ENCODE data around the gene PRXL2A. TPM values are rescaled to one million over a fixed set of nuclear protein-coding genes. Genes with fewer than 3 reads are reported as not detected.

Gene PRXL2A
- total and polyA plus RNA-seq, 2 experiments from 2014 or later: 31.8 to 51.7 TPM

DNA sequence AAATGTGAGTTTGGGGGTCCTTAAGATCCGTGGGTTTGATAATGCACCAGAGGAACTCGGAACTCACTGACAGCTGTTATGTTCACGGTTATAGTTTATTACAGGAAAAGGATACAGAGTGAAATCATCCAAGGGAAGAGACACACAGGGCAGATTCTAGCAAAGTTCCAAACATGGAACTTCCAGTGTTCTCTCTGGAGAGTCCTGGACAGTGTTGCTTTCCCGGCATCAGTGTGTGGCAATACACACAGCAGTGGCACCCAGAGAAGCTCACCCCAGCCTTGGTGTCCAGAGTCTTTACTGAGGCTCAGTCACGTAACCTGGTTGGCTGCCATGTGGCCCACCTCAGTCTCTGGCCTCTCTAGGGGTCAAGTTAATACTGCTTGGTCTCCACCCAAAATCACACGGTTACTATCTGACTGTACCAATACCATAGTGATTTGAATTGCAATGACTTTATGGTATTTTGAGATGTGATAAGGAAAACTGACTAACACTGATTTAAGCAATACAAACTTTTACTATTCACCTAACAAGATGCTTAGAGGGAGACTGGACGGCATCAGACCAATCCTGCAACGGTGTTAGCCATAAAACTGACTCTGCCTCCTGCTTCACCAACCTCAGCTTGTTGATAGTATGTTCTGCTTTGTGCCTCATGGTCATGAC is 8.1 kb upstream of the PRXL2A start:
- H3K36me3 ChIP-seq (ENCODE audit: insufficient read depth): no peaks in the 10 kb centered on the region
- no peak overlapping the region for H3K4me3 ChIP-seq
- no peak overlapping the region for H3K27ac Mint-ChIP-seq
- no peak for DNase-seq (ENCODE audit: low spot score)
- H3K79me2 ChIP-seq (replicated peaks; ENCODE audit: insufficient read depth): no peaks in the 10 kb centered on the region
- H3K4me1 Mint-ChIP-seq: no peaks in the 10 kb centered on the region; the same call in 2 of the 3 replicates
- no peaks in the 10 kb centered on the region for H3K27me3 ChIP-seq (ENCODE audit: insufficient read depth)
- no peaks in the 10 kb centered on the region for H3K36me3 Mint-ChIP-seq (ENCODE audit: low read depth)
- H3F3A ChIP-seq (replicated peaks; ENCODE audit: low read depth): no peaks in the 10 kb centered on the region
- no peaks in the 10 kb centered on the region for H4K20me1 ChIP-seq (replicated peaks; ENCODE audit: insufficient read depth)
- H3K27ac ChIP-seq (ENCODE audit: low read depth): no peak overlapping the region
- no peaks in the 10 kb centered on the region for H3K4me1 ChIP-seq (ENCODE audit: insufficient read depth)
- no peak overlapping the region for H2AFZ ChIP-seq
- TF ChIP-seq CREB1 (CRISPR knock-in tag; IDR thresholded peaks at IDR 0.05; ENCODE audit: low read depth) (no peak), POLR2AphosphoS5 (IDR thresholded peaks at IDR 0.05; ENCODE audit: low read depth) (no peak), STAT1 (IDR thresholded peaks at IDR 0.05; ENCODE audit: unreplicated experiment) (no peak), NANOG (IDR thresholded peaks at IDR 0.05; ENCODE audit: borderline replicate concordance) (no peak), ZNF331 (CRISPR knock-in tag; IDR thresholded peaks at IDR 0.05; ENCODE audit: low read depth) (no peak), ZNF114 (CRISPR knock-in tag; IDR thresholded peaks at IDR 0.05) (no peak), JUNB (IDR thresholded peaks at IDR 0.05; ENCODE audit: unreplicated experiment) (no peak), EZH2 (IDR thresholded peaks at IDR 0.05; ENCODE audit: low read depth, unreplicated experiment) (no peak), EZH2phosphoT487 (IDR thresholded peaks at IDR 0.05; ENCODE audit: unreplicated experiment) (no peak)
- TF ChIP-seq, protein P1, sequence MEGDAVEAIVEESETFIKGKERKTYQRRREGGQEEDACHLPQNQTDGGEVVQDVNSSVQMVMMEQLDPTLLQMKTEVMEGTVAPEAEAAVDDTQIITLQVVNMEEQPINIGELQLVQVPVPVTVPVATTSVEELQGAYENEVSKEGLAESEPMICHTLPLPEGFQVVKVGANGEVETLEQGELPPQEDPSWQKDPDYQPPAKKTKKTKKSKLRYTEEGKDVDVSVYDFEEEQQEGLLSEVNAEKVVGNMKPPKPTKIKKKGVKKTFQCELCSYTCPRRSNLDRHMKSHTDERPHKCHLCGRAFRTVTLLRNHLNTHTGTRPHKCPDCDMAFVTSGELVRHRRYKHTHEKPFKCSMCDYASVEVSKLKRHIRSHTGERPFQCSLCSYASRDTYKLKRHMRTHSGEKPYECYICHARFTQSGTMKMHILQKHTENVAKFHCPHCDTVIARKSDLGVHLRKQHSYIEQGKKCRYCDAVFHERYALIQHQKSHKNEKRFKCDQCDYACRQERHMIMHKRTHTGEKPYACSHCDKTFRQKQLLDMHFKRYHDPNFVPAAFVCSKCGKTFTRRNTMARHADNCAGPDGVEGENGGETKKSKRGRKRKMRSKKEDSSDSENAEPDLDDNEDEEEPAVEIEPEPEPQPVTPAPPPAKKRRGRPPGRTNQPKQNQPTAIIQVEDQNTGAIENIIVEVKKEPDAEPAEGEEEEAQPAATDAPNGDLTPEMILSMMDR (conservative IDR thresholded peaks at IDR 0.05; ENCODE audit: low read depth in 2 of 2): no peak
- TF ChIP-seq, protein P2, sequence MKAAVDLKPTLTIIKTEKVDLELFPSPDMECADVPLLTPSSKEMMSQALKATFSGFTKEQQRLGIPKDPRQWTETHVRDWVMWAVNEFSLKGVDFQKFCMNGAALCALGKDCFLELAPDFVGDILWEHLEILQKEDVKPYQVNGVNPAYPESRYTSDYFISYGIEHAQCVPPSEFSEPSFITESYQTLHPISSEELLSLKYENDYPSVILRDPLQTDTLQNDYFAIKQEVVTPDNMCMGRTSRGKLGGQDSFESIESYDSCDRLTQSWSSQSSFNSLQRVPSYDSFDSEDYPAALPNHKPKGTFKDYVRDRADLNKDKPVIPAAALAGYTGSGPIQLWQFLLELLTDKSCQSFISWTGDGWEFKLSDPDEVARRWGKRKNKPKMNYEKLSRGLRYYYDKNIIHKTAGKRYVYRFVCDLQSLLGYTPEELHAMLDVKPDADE (IDR thresholded peaks at IDR 0.05): no peak
- TF ChIP-seq, protein P3, sequence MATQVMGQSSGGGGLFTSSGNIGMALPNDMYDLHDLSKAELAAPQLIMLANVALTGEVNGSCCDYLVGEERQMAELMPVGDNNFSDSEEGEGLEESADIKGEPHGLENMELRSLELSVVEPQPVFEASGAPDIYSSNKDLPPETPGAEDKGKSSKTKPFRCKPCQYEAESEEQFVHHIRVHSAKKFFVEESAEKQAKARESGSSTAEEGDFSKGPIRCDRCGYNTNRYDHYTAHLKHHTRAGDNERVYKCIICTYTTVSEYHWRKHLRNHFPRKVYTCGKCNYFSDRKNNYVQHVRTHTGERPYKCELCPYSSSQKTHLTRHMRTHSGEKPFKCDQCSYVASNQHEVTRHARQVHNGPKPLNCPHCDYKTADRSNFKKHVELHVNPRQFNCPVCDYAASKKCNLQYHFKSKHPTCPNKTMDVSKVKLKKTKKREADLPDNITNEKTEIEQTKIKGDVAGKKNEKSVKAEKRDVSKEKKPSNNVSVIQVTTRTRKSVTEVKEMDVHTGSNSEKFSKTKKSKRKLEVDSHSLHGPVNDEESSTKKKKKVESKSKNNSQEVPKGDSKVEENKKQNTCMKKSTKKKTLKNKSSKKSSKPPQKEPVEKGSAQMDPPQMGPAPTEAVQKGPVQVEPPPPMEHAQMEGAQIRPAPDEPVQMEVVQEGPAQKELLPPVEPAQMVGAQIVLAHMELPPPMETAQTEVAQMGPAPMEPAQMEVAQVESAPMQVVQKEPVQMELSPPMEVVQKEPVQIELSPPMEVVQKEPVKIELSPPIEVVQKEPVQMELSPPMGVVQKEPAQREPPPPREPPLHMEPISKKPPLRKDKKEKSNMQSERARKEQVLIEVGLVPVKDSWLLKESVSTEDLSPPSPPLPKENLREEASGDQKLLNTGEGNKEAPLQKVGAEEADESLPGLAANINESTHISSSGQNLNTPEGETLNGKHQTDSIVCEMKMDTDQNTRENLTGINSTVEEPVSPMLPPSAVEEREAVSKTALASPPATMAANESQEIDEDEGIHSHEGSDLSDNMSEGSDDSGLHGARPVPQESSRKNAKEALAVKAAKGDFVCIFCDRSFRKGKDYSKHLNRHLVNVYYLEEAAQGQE (IDR thresholded peaks at IDR 0.05; ENCODE audit: unreplicated experiment): no peak
- TF ChIP-seq, protein P4, sequence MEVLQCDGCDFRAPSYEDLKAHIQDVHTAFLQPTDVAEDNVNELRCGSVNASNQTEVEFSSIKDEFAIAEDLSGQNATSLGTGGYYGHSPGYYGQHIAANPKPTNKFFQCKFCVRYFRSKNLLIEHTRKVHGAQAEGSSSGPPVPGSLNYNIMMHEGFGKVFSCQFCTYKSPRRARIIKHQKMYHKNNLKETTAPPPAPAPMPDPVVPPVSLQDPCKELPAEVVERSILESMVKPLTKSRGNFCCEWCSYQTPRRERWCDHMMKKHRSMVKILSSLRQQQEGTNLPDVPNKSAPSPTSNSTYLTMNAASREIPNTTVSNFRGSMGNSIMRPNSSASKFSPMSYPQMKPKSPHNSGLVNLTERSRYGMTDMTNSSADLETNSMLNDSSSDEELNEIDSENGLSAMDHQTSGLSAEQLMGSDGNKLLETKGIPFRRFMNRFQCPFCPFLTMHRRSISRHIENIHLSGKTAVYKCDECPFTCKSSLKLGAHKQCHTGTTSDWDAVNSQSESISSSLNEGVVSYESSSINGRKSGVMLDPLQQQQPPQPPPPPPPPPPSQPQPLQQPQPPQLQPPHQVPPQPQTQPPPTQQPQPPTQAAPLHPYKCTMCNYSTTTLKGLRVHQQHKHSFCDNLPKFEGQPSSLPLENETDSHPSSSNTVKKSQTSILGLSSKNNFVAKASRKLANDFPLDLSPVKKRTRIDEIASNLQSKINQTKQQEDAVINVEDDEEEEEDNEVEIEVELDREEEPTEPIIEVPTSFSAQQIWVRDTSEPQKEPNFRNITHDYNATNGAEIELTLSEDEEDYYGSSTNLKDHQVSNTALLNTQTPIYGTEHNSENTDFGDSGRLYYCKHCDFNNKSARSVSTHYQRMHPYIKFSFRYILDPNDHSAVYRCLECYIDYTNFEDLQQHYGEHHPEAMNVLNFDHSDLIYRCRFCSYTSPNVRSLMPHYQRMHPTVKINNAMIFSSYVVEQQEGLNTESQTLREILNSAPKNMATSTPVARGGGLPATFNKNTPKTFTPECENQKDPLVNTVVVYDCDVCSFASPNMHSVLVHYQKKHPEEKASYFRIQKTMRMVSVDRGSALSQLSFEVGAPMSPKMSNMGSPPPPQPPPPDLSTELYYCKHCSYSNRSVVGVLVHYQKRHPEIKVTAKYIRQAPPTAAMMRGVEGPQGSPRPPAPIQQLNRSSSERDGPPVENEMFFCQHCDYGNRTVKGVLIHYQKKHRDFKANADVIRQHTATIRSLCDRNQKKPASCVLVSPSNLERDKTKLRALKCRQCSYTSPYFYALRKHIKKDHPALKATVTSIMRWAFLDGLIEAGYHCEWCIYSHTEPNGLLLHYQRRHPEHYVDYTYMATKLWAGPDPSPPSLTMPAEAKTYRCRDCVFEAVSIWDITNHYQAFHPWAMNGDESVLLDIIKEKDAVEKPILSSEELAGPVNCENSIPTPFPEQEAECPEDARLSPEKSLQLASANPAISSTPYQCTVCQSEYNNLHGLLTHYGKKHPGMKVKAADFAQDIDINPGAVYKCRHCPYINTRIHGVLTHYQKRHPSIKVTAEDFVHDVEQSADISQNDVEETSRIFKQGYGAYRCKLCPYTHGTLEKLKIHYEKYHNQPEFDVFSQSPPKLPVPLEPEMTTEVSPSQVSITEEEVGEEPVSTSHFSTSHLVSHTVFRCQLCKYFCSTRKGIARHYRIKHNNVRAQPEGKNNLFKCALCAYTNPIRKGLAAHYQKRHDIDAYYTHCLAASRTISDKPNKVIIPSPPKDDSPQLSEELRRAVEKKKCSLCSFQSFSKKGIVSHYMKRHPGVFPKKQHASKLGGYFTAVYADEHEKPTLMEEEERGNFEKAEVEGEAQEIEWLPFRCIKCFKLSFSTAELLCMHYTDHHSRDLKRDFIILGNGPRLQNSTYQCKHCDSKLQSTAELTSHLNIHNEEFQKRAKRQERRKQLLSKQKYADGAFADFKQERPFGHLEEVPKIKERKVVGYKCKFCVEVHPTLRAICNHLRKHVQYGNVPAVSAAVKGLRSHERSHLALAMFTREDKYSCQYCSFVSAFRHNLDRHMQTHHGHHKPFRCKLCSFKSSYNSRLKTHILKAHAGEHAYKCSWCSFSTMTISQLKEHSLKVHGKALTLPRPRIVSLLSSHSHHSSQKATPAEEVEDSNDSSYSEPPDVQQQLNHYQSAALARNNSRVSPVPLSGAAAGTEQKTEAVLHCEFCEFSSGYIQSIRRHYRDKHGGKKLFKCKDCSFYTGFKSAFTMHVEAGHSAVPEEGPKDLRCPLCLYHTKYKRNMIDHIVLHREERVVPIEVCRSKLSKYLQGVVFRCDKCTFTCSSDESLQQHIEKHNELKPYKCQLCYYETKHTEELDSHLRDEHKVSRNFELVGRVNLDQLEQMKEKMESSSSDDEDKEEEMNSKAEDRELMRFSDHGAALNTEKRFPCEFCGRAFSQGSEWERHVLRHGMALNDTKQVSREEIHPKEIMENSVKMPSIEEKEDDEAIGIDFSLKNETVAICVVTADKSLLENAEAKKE (CRISPR knock-in tag; IDR thresholded peaks at IDR 0.05): no peak
- ATAC-seq: no peak
- H3K27me3 Mint-ChIP-seq (ENCODE audit: insufficient read depth, low read depth, poor library complexity): peaks cover 1% of the 10 kb centered on the region
- H3K4me2 ChIP-seq: no peak overlapping the region
- no peaks in the 10 kb centered on the region for H3K9me2 ChIP-seq (ENCODE audit: insufficient read depth)
- no peak overlapping the region for H3K4me3 Mint-ChIP-seq
- H3K9me3 Mint-ChIP-seq: no peaks in the 10 kb centered on the region; the same call in 2 of the 3 replicates

Measured in GM23338 (cell line).